A549 (cell line): ENCODE results near the gene DZANK1. TPM values are rescaled to one million over a fixed set of nuclear protein-coding genes. Genes with fewer than 3 reads are reported as not detected.

Experiments
- ATAC-seq, 2 experiments: fragments of 200-7000 bp in 1 of 2; fragments of >200 bp in 1 of 2; cut with Nextera tagmentation in 1 of 2; cut with Tn5 transposase in 1 of 2; 3 replicates each; pipeline versions ENCODE4 v1.8.0 to v1.9.1; 2018 to 2020; ENCODE audit warnings: mild to moderate bottlenecking in 1 of 2, moderate library complexity in 1 of 2
- CTCF ChIA-PET: fragments of 300-600 bp; sonication (Branson Sonifier 250); formaldehyde crosslinking; extraction: SDS; loops from one replicate; lab custom pipeline; 2021; ENCODE audit warnings: antibody characterized with exemption, inconsistent platforms; lab: Yijun Ruan, JAX
- POLR2A ChIA-PET: fragments of 350-600 bp; formaldehyde crosslinking; extraction: SDS; loops from one replicate; lab custom pipeline; 2021; ENCODE audit warnings: antibody characterized with exemption, inconsistent platforms; lab: Yijun Ruan, JAX
- DNase-seq, 2 experiments: peaks; one replicate each; pipeline versions ENCODE4 v3.0.0 to v3.0.0-alpha.2; 2011 to 2016; ENCODE audit warnings: low read depth in 1 of 2, low spot score in 1 of 2
- FAIRE-seq: peaks from 2 replicates; lab custom pipeline; 2011; peaks lifted over from hg19 to GRCh38; lab: Jason Lieb, UNC
- H3K27ac ChIP-seq, 2 experiments: fragments of >200 bp; sonication (Bioruptor Twin); formaldehyde crosslinking; 3 replicates each; pipeline ENCODE4 v1.5.1; 2016 to 2017
- H3K4me1 ChIP-seq: fragments of >200 bp; sonication (Bioruptor Twin); formaldehyde crosslinking; 3 replicates; pipeline ENCODE4 v1.6.1; 2016
- H3K4me2 ChIP-seq: fragments of >200 bp; sonication (Bioruptor Twin); formaldehyde crosslinking; 3 replicates; pipeline ENCODE4 v1.6.1; 2016
- H3K4me3 ChIP-seq: fragments of >200 bp; sonication (Bioruptor Twin); formaldehyde crosslinking; 3 replicates; pipeline ENCODE4 v1.5.1; 2016
- H3K9me3 ChIP-seq: fragments of >200 bp; sonication (Bioruptor Twin); formaldehyde crosslinking; 3 replicates; pipeline ENCODE4 v1.6.1; 2016
- E2F6 ChIP-seq: IDR thresholded peaks from 2 replicates; pipeline ENCODE4 v1.6.1; 2012; ENCODE audit warnings: low read depth, borderline replicate concordance
- EHF ChIP-seq: fragments of 250-450 bp; sonication (Bioruptor Pico); IDR thresholded peaks from 2 replicates; pipeline ENCODE4 v1.5.0; 2020; ENCODE audit warnings: mild to moderate bottlenecking
- ELK1 ChIP-seq: fragments of 150-350 bp; IDR thresholded peaks from 2 replicates; pipeline ENCODE4 v1.6.1; 2014; ENCODE audit warnings: low read depth, mild to moderate bottlenecking, low read length
- FOXS1 ChIP-seq: fragments of 250-450 bp; sonication (Bioruptor Pico); IDR thresholded peaks from 2 replicates; pipeline ENCODE4 v1.5.0; 2020; ENCODE audit warnings: mild to moderate bottlenecking, moderate library complexity
- HEYL ChIP-seq: fragments of 250-450 bp; sonication (Bioruptor Pico); IDR thresholded peaks from 2 replicates; pipeline ENCODE4 v1.8.0; 2021; ENCODE audit warnings: mild to moderate bottlenecking, moderate library complexity
- JUN ChIP-seq, 2 experiments: fragments of >200 bp; sonication (Bioruptor Twin); formaldehyde crosslinking; IDR thresholded peaks; 2 replicates in 1 of 2; 3 replicates in 1 of 2; pipeline ENCODE4 v1.6.1; 2016 to 2017
- KDM5A ChIP-seq: fragments of 200-600 bp; sonication (generic); IDR thresholded peaks from 2 replicates; pipeline ENCODE4 v1.6.1; 2016; ENCODE audit warnings: antibody characterized with exemption, mild to moderate bottlenecking
- MYC ChIP-seq: IDR thresholded peaks from 2 replicates; pipeline ENCODE4 v1.6.1; 2012; ENCODE audit warnings: mild to moderate bottlenecking, inconsistent platforms, low read length, improper control_type of control experiment, borderline replicate concordance
- NFE2L2 ChIP-seq: fragments of 150-350 bp; conservative IDR thresholded peaks from 2 replicates; pipeline ENCODE4 v1.6.1; 2014; ENCODE audit warnings: low read length
- NR3C1 ChIP-seq: fragments of >200 bp; sonication (Bioruptor Twin); formaldehyde crosslinking; IDR thresholded peaks from 3 replicates; pipeline ENCODE4 v1.6.1; 2017
- PHF8 ChIP-seq: fragments of 200-600 bp; sonication (generic); IDR thresholded peaks from 2 replicates; pipeline ENCODE4 v1.6.1; 2016; ENCODE audit warnings: low read depth, mild to moderate bottlenecking, antibody characterized with exemption, moderate library complexity, borderline replicate concordance
- POLR2A ChIP-seq: IDR thresholded peaks from 2 replicates; pipeline ENCODE4 v1.6.1; 2012; ENCODE audit warnings: mild to moderate bottlenecking, low read length
- RARB ChIP-seq: fragments of 250-450 bp; sonication (Bioruptor Pico); IDR thresholded peaks from 2 replicates; pipeline ENCODE4 v1.8.0; 2021; ENCODE audit warnings: mild to moderate bottlenecking, moderate library complexity
- RCOR1 ChIP-seq: fragments of 150-350 bp; IDR thresholded peaks from 2 replicates; pipeline ENCODE4 v1.6.1; 2014; ENCODE audit warnings: antibody characterized with exemption, low read length, low read depth
- RFX5 ChIP-seq: fragments of 450-650 bp; IDR thresholded peaks from 2 replicates; pipeline ENCODE4 v1.7.1; 2014; ENCODE audit warnings: antibody characterized with exemption, mild to moderate bottlenecking, moderate library complexity
- RNF2 ChIP-seq: fragments of 200-600 bp; sonication (generic); IDR thresholded peaks from 2 replicates; pipeline ENCODE4 v1.6.1; 2016; ENCODE audit warnings: low read depth, mild to moderate bottlenecking, antibody characterized with exemption, moderate library complexity, borderline replicate concordance
- ZFP36 ChIP-seq: fragments of 450-650 bp; IDR thresholded peaks from 2 replicates; pipeline ENCODE4 v1.6.1; 2014; ENCODE audit warnings: borderline replicate concordance; ENCODE audit not compliant: partially characterized antibody
- ZNF302 ChIP-seq: fragments of 250-450 bp; sonication (Bioruptor Pico); IDR thresholded peaks from 2 replicates; pipeline ENCODE4 v1.9.0; 2021; ENCODE audit warnings: inconsistent platforms, mild to moderate bottlenecking, moderate library complexity
- ZSCAN20 ChIP-seq: fragments of 250-450 bp; sonication (Bioruptor Pico); IDR thresholded peaks from 2 replicates; pipeline ENCODE4 v1.8.0; 2022; ENCODE audit warnings: mild to moderate bottlenecking, moderate library complexity
- WGBS: methylation state at CpG from one replicate; pipeline ENCODE4 v1.1.6; 2017; ENCODE audit errors: missing lambda C conversion rate; 5-methylcytosine and 5-hydroxymethylcytosine counted together
- polyA plus RNA-seq, 4 experiments: library from polyadenylated mRNA; depleted of rRNA in 3 of 4; stranded (reverse); fragments of >200 nt; fragmentation: RNase III in 1 of 4; extraction: RNeasy Plus Mini Kit Qiagen cat#74134 plus additional on column Dnase treatment in 1 of 4; gene quantifications; 2 replicates in 3 of 4; 3 replicates in 1 of 4; pipeline ENCODE4 v1.2.3, GENCODE V29; 2011 to 2017

Gene DZANK1
- polyA plus RNA-seq, 2 of the 4 experiments (the other 2 are of a cell fraction), result 3.5 to 5.1 TPM

GRCh38 chr20:18481596-18481995 lies 14.8 kb upstream of the DZANK1 start:
- FAIRE-seq, result no peak
- no peak overlapping the region for H3K27ac ChIP-seq
- WGBS, result 93% methylated on average over 4 of the region's 4 CpGs

GRCh38 chr20:18477821-18478220 lies 11.0 kb upstream of the DZANK1 start:
- 100% methylated on average over 1 of the region's 1 CpG for WGBS
- Histone ChIP-seq H3K4me3 (no peak overlapping the region), H3K27ac (no peak overlapping the region), H3K4me1 (no peaks in the 10 kb centered on the region), H3K4me2 (no peak overlapping the region), H3K9me3 (no peaks in the 10 kb centered on the region)
- ATAC-seq (no peak), DNase-seq (no peak), FAIRE-seq (no peak)
- ChIA-PET CTCF (interaction anchor here (0.6 to 1.3 kb wide), 4 partner anchors 9 to 731 kb away, joined by 3 to 4 read pairs (median 3); no protein-coding TSS in a partner anchor), POLR2A (interaction anchor here (1.1 to 2.1 kb wide), 2 partner anchors 11 to 19 kb away, joined by 3 to 10 read pairs; partner anchors contain the start of genes DZANK1, POLR3F and RBBP9)
- TF ChIP-seq FOXS1 (CRISPR knock-in tag), result no peak
- no peak for TF ChIP-seq RCOR1
- no peak for TF ChIP-seq KDM5A
- no peak for TF ChIP-seq JUN (IDR thresholded peaks at IDR 0.05)

More at GRCh38 chr20:18481596-18481995, 14.8 kb upstream of the DZANK1 start:
- Histone ChIP-seq H3K4me3 (no peak overlapping the region), H3K4me2 (no peak overlapping the region), H3K4me1 (no peaks in the 10 kb centered on the region), H3K9me3 (no peaks in the 10 kb centered on the region)
- ChIA-PET POLR2A (no interaction called here), CTCF (interaction anchor here (1.5 to 1.6 kb wide), 2 partner anchors 9 to 15 kb away, joined by 3 to 6 read pairs; partner anchors contain the start of gene RBBP9)
- DNase-seq (no peak), ATAC-seq (no peak)
- TF ChIP-seq ZSCAN20 (CRISPR knock-in tag), result no peak
- no peak for TF ChIP-seq MYC

GRCh38 chr20:18477218-18477617 lies 10.4 kb upstream of the DZANK1 start:
- DNase-seq, result no peak
- ATAC-seq, result no peak
- H3K4me1 ChIP-seq, result no peaks in the 10 kb centered on the region
- POLR2A ChIA-PET, result interaction anchor here (1.1 to 2.1 kb wide), 2 partner anchors 10 to 20 kb away, joined by 3 to 10 read pairs; partner anchors contain the start of genes DZANK1, POLR3F and RBBP9
- CTCF ChIA-PET, result interaction anchor here (0.6 to 1.3 kb wide), 4 partner anchors 9 to 731 kb away, joined by 3 to 4 read pairs (median 3); no protein-coding TSS in a partner anchor
- TF ChIP-seq RCOR1, result no peak
- TF ChIP-seq NFE2L2, result no peak
- no peak for TF ChIP-seq ELK1
- TF ChIP-seq HEYL (CRISPR knock-in tag), result no peak
- no peak for TF ChIP-seq RARB (CRISPR knock-in tag)
- no peak for TF ChIP-seq JUN (IDR thresholded peaks at IDR 0.05)
- no peak for TF ChIP-seq ZFP36
- no peak for TF ChIP-seq PHF8
- no peak for TF ChIP-seq POLR2A
- no peak for TF ChIP-seq ZNF302
- TF ChIP-seq E2F6, result no peak
- TF ChIP-seq ZSCAN20 (CRISPR knock-in tag), result no peak
- TF ChIP-seq EHF (CRISPR knock-in tag), result no peak
- TF ChIP-seq RFX5, result no peak
- TF ChIP-seq MYC, result no peak
- TF ChIP-seq RNF2, result no peak
- no peak for TF ChIP-seq NR3C1
- WGBS, result 92% methylated on average over 1 of the region's 1 CpG
- H3K4me3 ChIP-seq, result no peak overlapping the region
- H3K4me2 ChIP-seq, result no peak overlapping the region
- H3K9me3 ChIP-seq, result no peaks in the 10 kb centered on the region
- H3K27ac ChIP-seq, result no peak overlapping the region
- FAIRE-seq, result peak; percentile 92
